ENCODE results near the gene SEC14L5. TPM values are rescaled to one million over a fixed set of nuclear protein-coding genes. Genes with fewer than 3 reads are reported as not detected.

The SEC14L5 gene
- total and polyA plus RNA-seq, 8 donors = 0.15 to 30.3 (median 0.38) TPM; not detected in 2

- intact Hi-C loops (cut with DNase I; ENCODE audit: low total_unique reads) = no loop called here
- no peaks in the 10 kb centered on the region for H3K9me3 ChIP-seq
- H3K4me1 ChIP-seq = peaks cover 6 to 34% (median 33%) of the 10 kb centered on the region in 4 donors
- H3K27ac ChIP-seq = no peak overlapping the region
- WGBS, 5 donors = 78 to 96% (median 89%) methylated on average over 1 of the region's 1 CpG
- no peak for DNase-seq
- no peak overlapping the region for H3K4me3 ChIP-seq
- no peaks in the 10 kb centered on the region for H3K27me3 ChIP-seq
- no peaks in the 10 kb centered on the region for H3K36me3 ChIP-seq
- TF ChIP-seq POLR2A (IDR thresholded peaks at IDR 0.05) = no peak
- TF ChIP-seq EP300 (IDR thresholded peaks at IDR 0.05) = no peak
- TF ChIP-seq POLR2AphosphoS5 (IDR thresholded peaks at IDR 0.05) = no peak
- no peak for TF ChIP-seq CTCF (IDR thresholded peaks at IDR 0.05)
Measured at GRCh38 chr16:4954714-4955113, 3.4 kb upstream of the SEC14L5 start.

GRCh38 chr16:4957420-4957719 lies 760 bp upstream of the SEC14L5 start:
- H3K9me3 ChIP-seq = no peaks in the 10 kb centered on the region
- intact Hi-C loops (cut with DNase I; ENCODE audit: low total_unique reads) = no loop called here
- H3K27ac ChIP-seq = peak overlapping the region; percentile 75 to 85 (median 77)
- H3K27me3 ChIP-seq = no peaks in the 10 kb centered on the region
- H3K4me1 ChIP-seq = peaks cover 6 to 34% (median 33%) of the 10 kb centered on the region in 4 donors
- no peak for TF ChIP-seq CTCF (IDR thresholded peaks at IDR 0.05)
- TF ChIP-seq POLR2AphosphoS5 (IDR thresholded peaks at IDR 0.05) = no peak
- peak in 1 of 4 donors; percentile 42 for TF ChIP-seq POLR2A (IDR thresholded peaks at IDR 0.05)
- peak overlapping the region; percentile 38 to 58 (median 45) for H3K4me3 ChIP-seq
- 4 to 17% (median 13%) methylated on average over 10 of the region's 10 CpGs for WGBS, 5 donors
- H3K36me3 ChIP-seq = no peaks in the 10 kb centered on the region
- DNase-seq = peak in 1 of 2 donors; percentile 36

GRCh38 chr16:4958510-4959438 lies 644 bp downstream of the SEC14L5 start:
- Histone ChIP-seq H3K4me3 (peak overlapping the region; percentile 38 to 58 (median 45)), H3K4me1 (peaks cover 6 to 34% (median 33%) of the 10 kb centered on the region in 4 donors), H3K27ac (peak overlapping the region in 4 of 5 donors; percentile 33 to 60 (median 42)), H3K27me3 (no peaks in the 10 kb centered on the region), H3K36me3 (no peaks in the 10 kb centered on the region), H3K9me3 (no peaks in the 10 kb centered on the region)
- TF ChIP-seq EP300 (IDR thresholded peaks at IDR 0.05) (no peak), POLR2AphosphoS5 (IDR thresholded peaks at IDR 0.05) (no peak), POLR2A (IDR thresholded peaks at IDR 0.05) (no peak), CTCF (IDR thresholded peaks at IDR 0.05) (no peak)
- no peak for DNase-seq
- intact Hi-C loops (cut with DNase I; ENCODE audit: low total_unique reads) = no loop called here
- 35 to 45% (median 37%) methylated on average over 26 to 29 of the region's 29 CpGs for WGBS, 5 donors

- intact Hi-C loops (cut with DNase I; ENCODE audit: low total_unique reads) = no loop called here
Measured at GRCh38 chr16:4960579-4960978, 2.4 kb downstream of the SEC14L5 start.

More at GRCh38 chr16:4960579-4960978, 2.4 kb downstream of the SEC14L5 start:
- Histone ChIP-seq H3K27ac (no peak overlapping the region), H3K36me3 (no peaks in the 10 kb centered on the region), H3K27me3 (no peaks in the 10 kb centered on the region), H3K4me1 (peaks cover 6 to 34% (median 33%) of the 10 kb centered on the region in 4 donors), H3K4me3 (no peak overlapping the region), H3K9me3 (no peaks in the 10 kb centered on the region)
- 77 to 88% (median 82%) methylated on average over 6 of the region's 6 CpGs for WGBS, 5 donors
- TF ChIP-seq POLR2AphosphoS5 (IDR thresholded peaks at IDR 0.05) (no peak), CTCF (IDR thresholded peaks at IDR 0.05) (no peak), EP300 (IDR thresholded peaks at IDR 0.05) (no peak), POLR2A (IDR thresholded peaks at IDR 0.05) (no peak)
- DNase-seq = no peak
